ENCODE results near the gene SKP1.

DNA sequence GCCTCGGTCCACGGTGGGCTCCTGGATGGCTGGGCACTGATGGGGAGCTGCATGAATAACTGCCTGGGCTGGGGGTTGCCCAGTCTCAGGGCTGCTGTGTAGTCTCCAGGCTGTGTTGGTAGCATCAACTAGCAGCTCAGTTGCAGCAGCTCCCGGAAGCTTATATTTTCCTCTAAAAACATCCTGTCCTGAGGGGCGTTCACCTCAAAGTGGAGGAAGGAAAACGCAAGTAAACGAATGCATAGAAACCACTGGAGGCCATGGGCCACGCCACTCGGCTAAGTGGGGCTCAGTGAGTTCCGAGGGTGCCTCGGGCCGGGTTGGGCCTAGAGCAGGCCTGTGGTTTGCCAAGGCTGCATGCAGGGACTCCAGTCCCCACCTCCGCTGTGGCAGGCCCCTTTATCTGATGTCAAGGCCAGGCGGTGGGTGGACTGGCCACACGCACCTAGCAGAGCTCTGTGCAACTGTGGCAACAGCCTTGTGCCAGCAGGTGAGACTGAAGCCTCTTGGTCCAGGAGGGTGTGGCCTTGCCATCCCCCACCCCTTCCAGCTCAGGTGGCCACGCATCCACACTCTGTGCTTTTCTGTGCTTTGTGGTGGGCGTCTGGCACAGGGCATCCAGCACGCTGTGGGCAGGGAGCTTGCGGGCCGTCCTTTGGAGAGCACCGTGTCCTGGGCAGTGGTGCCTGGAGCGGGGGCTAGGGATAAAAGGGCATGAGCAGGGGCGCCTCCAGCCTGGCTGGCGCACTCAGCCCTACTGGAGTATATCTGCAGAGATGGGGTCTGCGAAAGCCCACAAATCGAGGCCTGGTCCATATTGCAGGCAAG lies 47.1 kb downstream of the SKP1 start:
- TF ChIP-seq, protein P1, sequence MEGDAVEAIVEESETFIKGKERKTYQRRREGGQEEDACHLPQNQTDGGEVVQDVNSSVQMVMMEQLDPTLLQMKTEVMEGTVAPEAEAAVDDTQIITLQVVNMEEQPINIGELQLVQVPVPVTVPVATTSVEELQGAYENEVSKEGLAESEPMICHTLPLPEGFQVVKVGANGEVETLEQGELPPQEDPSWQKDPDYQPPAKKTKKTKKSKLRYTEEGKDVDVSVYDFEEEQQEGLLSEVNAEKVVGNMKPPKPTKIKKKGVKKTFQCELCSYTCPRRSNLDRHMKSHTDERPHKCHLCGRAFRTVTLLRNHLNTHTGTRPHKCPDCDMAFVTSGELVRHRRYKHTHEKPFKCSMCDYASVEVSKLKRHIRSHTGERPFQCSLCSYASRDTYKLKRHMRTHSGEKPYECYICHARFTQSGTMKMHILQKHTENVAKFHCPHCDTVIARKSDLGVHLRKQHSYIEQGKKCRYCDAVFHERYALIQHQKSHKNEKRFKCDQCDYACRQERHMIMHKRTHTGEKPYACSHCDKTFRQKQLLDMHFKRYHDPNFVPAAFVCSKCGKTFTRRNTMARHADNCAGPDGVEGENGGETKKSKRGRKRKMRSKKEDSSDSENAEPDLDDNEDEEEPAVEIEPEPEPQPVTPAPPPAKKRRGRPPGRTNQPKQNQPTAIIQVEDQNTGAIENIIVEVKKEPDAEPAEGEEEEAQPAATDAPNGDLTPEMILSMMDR (IDR thresholded peaks at IDR 0.05; ENCODE audit: low read depth, low read length, poor library complexity, severe bottlenecking) = no peak
- no peak for TF ChIP-seq EZH2phosphoT487 (IDR thresholded peaks at IDR 0.05; ENCODE audit: borderline replicate concordance, low read length)

Measured in DOHH2 (cell line).